HFF-Myc (cell line): ENCODE measurements around the gene RAPGEFL1.
"Not testable (repeated sequence)": the region's sequence is repeated elsewhere in the genome, so short reads cannot be mapped to it uniquely, and the experiment has no call there.

Source experiments
- DNase-seq: peaks from one replicate; pipeline ENCODE4 v3.0.0-alpha.2; 2011; ENCODE audit warnings: low read depth; ENCODE audit errors: extremely low read depth
- H3K4me3 ChIP-seq: replicated peaks from 2 replicates; pipeline ENCODE4 v1.5.1; 2011; ENCODE audit warnings: low read depth, mild to moderate bottlenecking, control low read depth, low read length
- CTCF ChIP-seq: IDR thresholded peaks from 2 replicates; pipeline ENCODE4 v1.5.1; 2012; ENCODE audit warnings: mild to moderate bottlenecking, low read depth, low read length, control low read depth; ENCODE audit errors: missing control alignments

The RAPGEFL1 gene

GRCh38 chr17:40203131-40203530, 25.9 kb downstream of the RAPGEFL1 start:
- DNase-seq = no peak
- no peak overlapping the region for H3K4me3 ChIP-seq
- TF ChIP-seq CTCF = no peak

- H3K4me3 ChIP-seq, DNase-seq: not testable (repeated sequence)
Observed at GRCh38 chr17:40206193-40206592, 28.9 kb downstream of the RAPGEFL1 start.

- no peak for TF ChIP-seq CTCF
- no peak overlapping the region for H3K4me3 ChIP-seq
- DNase-seq = no peak
Observed at GRCh38 chr17:40209404-40210093, 32.3 kb downstream of the RAPGEFL1 start.

- DNase-seq, H3K4me3 ChIP-seq: not testable (repeated sequence)
Observed at GRCh38 chr17:40213914-40214313, 36.6 kb downstream of the RAPGEFL1 start.

- no peak for TF ChIP-seq CTCF
- DNase-seq = no peak
- peak overlapping the region; percentile 75; the same call in 1 of the 2 replicates for H3K4me3 ChIP-seq
Observed at GRCh38 chr17:40218006-40218739, 40.9 kb downstream of the RAPGEFL1 start.

GRCh38 chr17:40218740-40219593, 41.7 kb downstream of the RAPGEFL1 start, which contains the start of gene WIPF2:
TSS of gene WIPF2 (plus strand) at chr17:40219304. CDS start at chr17:40256460, 37,156 bp downstream.
- peak; percentile 83 for TF ChIP-seq CTCF
- peak within 1 kb of the TSS; percentile 75 for H3K4me3 ChIP-seq
- peak; percentile 78 for DNase-seq

- no peak for DNase-seq
- no peak for TF ChIP-seq CTCF
- peak overlapping the region; percentile 75 for H3K4me3 ChIP-seq
Observed at GRCh38 chr17:40219594-40220338, 42.5 kb downstream of the RAPGEFL1 start.
